Measurements from ENCODE around the gene SLX4IP.

- TF ChIP-seq, protein P1, sequence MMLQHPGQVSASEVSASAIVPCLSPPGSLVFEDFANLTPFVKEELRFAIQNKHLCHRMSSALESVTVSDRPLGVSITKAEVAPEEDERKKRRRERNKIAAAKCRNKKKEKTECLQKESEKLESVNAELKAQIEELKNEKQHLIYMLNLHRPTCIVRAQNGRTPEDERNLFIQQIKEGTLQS (IDR thresholded peaks at IDR 0.05) = no peak
- TF ChIP-seq CTCF (IDR thresholded peaks at IDR 0.05 in 2 of 3, conservative IDR thresholded peaks at IDR 0.05 in 1 of 3; ENCODE audit: borderline replicate concordance in 1 of 3, insufficient read depth in 1 of 3, low read depth in 2 of 3, low read length in 2 of 3) = no peak
- no peak for TF ChIP-seq SRF (IDR thresholded peaks at IDR 0.05; ENCODE audit: low read depth)
- TF ChIP-seq, protein P2, sequence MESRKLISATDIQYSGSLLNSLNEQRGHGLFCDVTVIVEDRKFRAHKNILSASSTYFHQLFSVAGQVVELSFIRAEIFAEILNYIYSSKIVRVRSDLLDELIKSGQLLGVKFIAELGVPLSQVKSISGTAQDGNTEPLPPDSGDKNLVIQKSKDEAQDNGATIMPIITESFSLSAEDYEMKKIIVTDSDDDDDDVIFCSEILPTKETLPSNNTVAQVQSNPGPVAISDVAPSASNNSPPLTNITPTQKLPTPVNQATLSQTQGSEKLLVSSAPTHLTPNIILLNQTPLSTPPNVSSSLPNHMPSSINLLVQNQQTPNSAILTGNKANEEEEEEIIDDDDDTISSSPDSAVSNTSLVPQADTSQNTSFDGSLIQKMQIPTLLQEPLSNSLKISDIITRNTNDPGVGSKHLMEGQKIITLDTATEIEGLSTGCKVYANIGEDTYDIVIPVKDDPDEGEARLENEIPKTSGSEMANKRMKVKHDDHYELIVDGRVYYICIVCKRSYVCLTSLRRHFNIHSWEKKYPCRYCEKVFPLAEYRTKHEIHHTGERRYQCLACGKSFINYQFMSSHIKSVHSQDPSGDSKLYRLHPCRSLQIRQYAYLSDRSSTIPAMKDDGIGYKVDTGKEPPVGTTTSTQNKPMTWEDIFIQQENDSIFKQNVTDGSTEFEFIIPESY (IDR thresholded peaks at IDR 0.05; ENCODE audit: extremely low read depth, insufficient replicate concordance, low read length) = no peak
- no peak for TF ChIP-seq POLR2A (IDR thresholded peaks at IDR 0.05; ENCODE audit: borderline replicate concordance, extremely low read depth, insufficient read depth, insufficient read length)
Measured at GRCh38 chr20:10411673-10412072, 23.4 kb upstream of the SLX4IP start.

Measured in HCT116 (cell line).